GM23338 (cell line): ENCODE data around the gene AQP3. TPM values are rescaled to one million over a fixed set of nuclear protein-coding genes. Genes with fewer than 3 reads are reported as not detected.

Experiments
- ATAC-seq: fragments of 200-7000 bp; cut with Tn5 transposase; 3 replicates; pipeline ENCODE4 v1.9.1; 2020
- DNase-seq: peaks from one replicate; pipeline ENCODE4 v3.0.0-alpha.2; 2015; ENCODE audit warnings: low spot score
- H2AFZ ChIP-seq: fragments of 200-600 bp; sonication (generic); 2 replicates; pipeline ENCODE4 v1.8.0; 2016; ENCODE audit warnings: antibody characterized with exemption, mild to moderate bottlenecking, moderate library complexity
- H3F3A ChIP-seq: fragments of 200-600 bp; sonication (generic); replicated peaks from 2 replicates; pipeline ENCODE4 v1.8.0; 2017; ENCODE audit warnings: antibody characterized with exemption, mixed run types, low read depth
- H3K27ac ChIP-seq: fragments of 200-600 bp; sonication (generic); 2 replicates; pipeline ENCODE4 v1.6.1; 2016; ENCODE audit warnings: low read depth
- H3K27me3 ChIP-seq: fragments of 200-600 bp; sonication (generic); 2 replicates; pipeline ENCODE4 v1.8.0; 2016; ENCODE audit warnings: mild to moderate bottlenecking, mixed run types, moderate library complexity; ENCODE audit not compliant: insufficient read depth
- H3K36me3 ChIP-seq: fragments of 200-600 bp; sonication (generic); 2 replicates; pipeline ENCODE4 v1.8.0; 2016; ENCODE audit warnings: mild to moderate bottlenecking; ENCODE audit not compliant: insufficient read depth
- H3K4me1 ChIP-seq: fragments of 200-600 bp; sonication (generic); 2 replicates; pipeline ENCODE4 v1.8.0; 2016; ENCODE audit warnings: mild to moderate bottlenecking, moderate library complexity; ENCODE audit not compliant: insufficient read depth
- H3K4me2 ChIP-seq: fragments of 200-600 bp; sonication (generic); 2 replicates; pipeline ENCODE4 v1.7.1; 2017; ENCODE audit warnings: mixed run types
- H3K4me3 ChIP-seq: fragments of 200-600 bp; sonication (generic); 2 replicates; pipeline ENCODE4 v1.6.1; 2016; ENCODE audit warnings: mixed run types
- H3K79me2 ChIP-seq: fragments of 200-600 bp; sonication (generic); replicated peaks from 2 replicates; pipeline ENCODE4 v1.8.0; 2017; ENCODE audit warnings: mild to moderate bottlenecking; ENCODE audit not compliant: insufficient read depth
- H3K9me2 ChIP-seq: fragments of 200-600 bp; sonication (generic); 2 replicates; pipeline ENCODE4 v1.8.0; 2017; ENCODE audit not compliant: insufficient read depth
- H4K20me1 ChIP-seq: fragments of 200-600 bp; sonication (generic); replicated peaks from 2 replicates; pipeline ENCODE4 v1.8.0; 2017; ENCODE audit warnings: mild to moderate bottlenecking; ENCODE audit not compliant: insufficient read depth
- H3K27ac Mint-ChIP-seq: 2 replicates; pipeline ENCODE4 v1.8.0; 2020; ENCODE audit warnings: inconsistent platforms, mild to moderate bottlenecking, moderate library complexity, mixed read lengths
- H3K27me3 Mint-ChIP-seq: 3 replicates; pipeline ENCODE4 v1.8.0; 2022; ENCODE audit warnings: low read depth, mild to moderate bottlenecking, moderate library complexity, mixed read lengths, inconsistent platforms; ENCODE audit not compliant: insufficient read depth, poor library complexity
- H3K36me3 Mint-ChIP-seq: 3 replicates; pipeline ENCODE4 v1.8.0; 2021; ENCODE audit warnings: low read depth, mild to moderate bottlenecking, inconsistent platforms, moderate library complexity, mixed read lengths
- H3K4me1 Mint-ChIP-seq: 3 replicates; pipeline ENCODE4 v1.8.0; 2020; ENCODE audit warnings: mild to moderate bottlenecking, inconsistent platforms, mixed read lengths
- H3K4me3 Mint-ChIP-seq: 3 replicates; pipeline ENCODE4 v1.8.0; 2021; ENCODE audit warnings: moderate library complexity, mild to moderate bottlenecking, inconsistent platforms, mixed read lengths
- H3K9me3 Mint-ChIP-seq: 3 replicates; pipeline ENCODE4 v1.8.0; 2020; ENCODE audit warnings: moderate library complexity, mild to moderate bottlenecking, inconsistent platforms, mixed read lengths
- CREB1 ChIP-seq: fragments of 250-450 bp; sonication (Bioruptor Pico); IDR thresholded peaks from 2 replicates; pipeline ENCODE4 v1.5.0; 2020; ENCODE audit warnings: low read depth, mild to moderate bottlenecking, moderate library complexity
- EZH2 ChIP-seq: fragments of 200-600 bp; sonication (generic); IDR thresholded peaks from one replicate; pipeline ENCODE4 v1.8.0; 2017; ENCODE audit warnings: antibody characterized with exemption, mild to moderate bottlenecking, low read depth; ENCODE audit not compliant: unreplicated experiment
- EZH2phosphoT487 ChIP-seq: fragments of 200-600 bp; sonication (generic); IDR thresholded peaks from one replicate; pipeline ENCODE4 v1.8.1; 2018; ENCODE audit warnings: antibody characterized with exemption; ENCODE audit not compliant: unreplicated experiment
- JUNB ChIP-seq: IDR thresholded peaks from one replicate; pipeline ENCODE4 v1.6.1; 2016; ENCODE audit warnings: antibody characterized with exemption; ENCODE audit not compliant: unreplicated experiment
- NANOG ChIP-seq: IDR thresholded peaks from 2 replicates; pipeline ENCODE4 v1.6.1; 2016; ENCODE audit warnings: antibody characterized with exemption, borderline replicate concordance
- STAT1 ChIP-seq: IDR thresholded peaks from one replicate; pipeline ENCODE4 v1.6.1; 2016; ENCODE audit warnings: antibody characterized with exemption; ENCODE audit not compliant: unreplicated experiment
- ZNF114 ChIP-seq: fragments of 250-450 bp; sonication (Bioruptor Pico); IDR thresholded peaks from 2 replicates; pipeline ENCODE4 v1.5.0; 2020; ENCODE audit warnings: mild to moderate bottlenecking, moderate library complexity
- ZNF331 ChIP-seq: fragments of 250-450 bp; sonication (Bioruptor Pico); IDR thresholded peaks from 2 replicates; pipeline ENCODE4 v1.5.0; 2020; ENCODE audit warnings: low read depth, mild to moderate bottlenecking, moderate library complexity
- polyA plus RNA-seq: library from polyadenylated mRNA; unstranded; fragments of >200 nt; fragmentation: Nextera tagmentation; extraction: Ambion mirVana; gene quantifications from 2 replicates; pipeline ENCODE4 v1.2.1, GENCODE V29; 2016
- total RNA-seq: library from RNA; depleted of rRNA; stranded (reverse); fragments of >200 nt; shearing (Covaris generic); gene quantifications from 2 replicates; pipeline ENCODE4 v1.2.3, GENCODE V29; 2014
- TF ChIP-seq, protein P1 (sequence below), 2 experiments: fragments of 200-600 bp in 1 of 2; sonication (generic) in 1 of 2; conservative IDR thresholded peaks; 2 replicates each; pipeline versions ENCODE4 v1.5.1 to v1.6.1; 2016 to 2017; ENCODE audit warnings: antibody characterized with exemption in 2 of 2, low read depth in 2 of 2, mild to moderate bottlenecking in 2 of 2, moderate library complexity in 1 of 2
- TF ChIP-seq, protein P2 (sequence below): fragments of 250-450 bp; sonication (Bioruptor Pico); IDR thresholded peaks from 2 replicates; pipeline ENCODE4 v1.5.0; 2020; ENCODE audit warnings: mild to moderate bottlenecking, moderate library complexity
- TF ChIP-seq, protein P3 (sequence below): IDR thresholded peaks from 2 replicates; pipeline ENCODE4 v1.6.1; 2016; ENCODE audit warnings: antibody characterized with exemption
- TF ChIP-seq, protein P4 (sequence below): IDR thresholded peaks from one replicate; pipeline ENCODE4 v1.6.1; 2018; ENCODE audit warnings: antibody characterized with exemption; ENCODE audit not compliant: unreplicated experiment

AQP3 gene
- total and polyA plus RNA-seq, 2 experiments from 2014 or later: 1.4 to 3.5 TPM

DNA sequence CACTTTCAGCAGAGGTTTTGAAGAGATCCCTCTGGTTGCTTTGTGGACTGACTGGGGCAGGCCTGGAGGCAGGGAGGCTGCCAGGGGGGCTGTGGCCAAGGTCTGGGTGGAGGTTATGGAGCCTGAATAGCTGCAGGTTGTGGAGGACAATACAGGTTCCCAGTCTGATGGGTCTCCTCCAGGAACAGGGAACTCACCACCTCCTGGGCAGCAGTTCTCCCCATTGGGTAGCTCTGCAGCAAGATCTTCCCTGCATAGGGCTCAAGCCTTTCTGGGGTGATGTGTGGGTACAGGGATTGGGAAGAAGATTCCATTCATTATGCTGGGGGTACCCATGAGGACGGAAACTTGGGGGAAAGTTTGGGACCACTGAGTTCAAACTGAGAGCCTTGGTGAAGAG, 6.8 kb downstream of the AQP3 start (continued):
- no peak for TF ChIP-seq EZH2phosphoT487
- no peak for TF ChIP-seq CREB1 (CRISPR knock-in tag)
- TF ChIP-seq ZNF114 (CRISPR knock-in tag): no peak
- no peak for TF ChIP-seq NANOG
- no peak for TF ChIP-seq STAT1

- Mint-ChIP-seq H3K4me3 (no peak overlapping the region), H3K36me3 (no peaks in the 10 kb centered on the region), H3K27me3 (peaks cover 16% of the 10 kb centered on the region), H3K27ac (no peak overlapping the region), H3K4me1 (peaks cover 21% of the 10 kb centered on the region), H3K9me3 (no peaks in the 10 kb centered on the region)
- no peak for DNase-seq
- Histone ChIP-seq H3K27ac (no peak overlapping the region), H4K20me1 (no peaks in the 10 kb centered on the region), H3K36me3 (no peaks in the 10 kb centered on the region), H3K9me2 (no peaks in the 10 kb centered on the region), H3K27me3 (no peaks in the 10 kb centered on the region), H3K4me3 (no peak overlapping the region), H3F3A (no peaks in the 10 kb centered on the region), H3K4me1 (peaks cover 3% of the 10 kb centered on the region; the same call in 1 of the 2 replicates), H3K4me2 (no peak overlapping the region), H3K79me2 (no peaks in the 10 kb centered on the region), H2AFZ (no peak overlapping the region)
- no peak for TF ChIP-seq EZH2phosphoT487
- no peak for TF ChIP-seq EZH2
- TF ChIP-seq JUNB: no peak
- no peak for TF ChIP-seq ZNF331
- TF ChIP-seq NANOG: no peak
- TF ChIP-seq CREB1 (CRISPR knock-in tag): no peak
- TF ChIP-seq, protein P1, sequence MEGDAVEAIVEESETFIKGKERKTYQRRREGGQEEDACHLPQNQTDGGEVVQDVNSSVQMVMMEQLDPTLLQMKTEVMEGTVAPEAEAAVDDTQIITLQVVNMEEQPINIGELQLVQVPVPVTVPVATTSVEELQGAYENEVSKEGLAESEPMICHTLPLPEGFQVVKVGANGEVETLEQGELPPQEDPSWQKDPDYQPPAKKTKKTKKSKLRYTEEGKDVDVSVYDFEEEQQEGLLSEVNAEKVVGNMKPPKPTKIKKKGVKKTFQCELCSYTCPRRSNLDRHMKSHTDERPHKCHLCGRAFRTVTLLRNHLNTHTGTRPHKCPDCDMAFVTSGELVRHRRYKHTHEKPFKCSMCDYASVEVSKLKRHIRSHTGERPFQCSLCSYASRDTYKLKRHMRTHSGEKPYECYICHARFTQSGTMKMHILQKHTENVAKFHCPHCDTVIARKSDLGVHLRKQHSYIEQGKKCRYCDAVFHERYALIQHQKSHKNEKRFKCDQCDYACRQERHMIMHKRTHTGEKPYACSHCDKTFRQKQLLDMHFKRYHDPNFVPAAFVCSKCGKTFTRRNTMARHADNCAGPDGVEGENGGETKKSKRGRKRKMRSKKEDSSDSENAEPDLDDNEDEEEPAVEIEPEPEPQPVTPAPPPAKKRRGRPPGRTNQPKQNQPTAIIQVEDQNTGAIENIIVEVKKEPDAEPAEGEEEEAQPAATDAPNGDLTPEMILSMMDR (conservative IDR thresholded peaks at IDR 0.05; ENCODE audit: low read depth in 2 of 2): no peak
- TF ChIP-seq, protein P2, sequence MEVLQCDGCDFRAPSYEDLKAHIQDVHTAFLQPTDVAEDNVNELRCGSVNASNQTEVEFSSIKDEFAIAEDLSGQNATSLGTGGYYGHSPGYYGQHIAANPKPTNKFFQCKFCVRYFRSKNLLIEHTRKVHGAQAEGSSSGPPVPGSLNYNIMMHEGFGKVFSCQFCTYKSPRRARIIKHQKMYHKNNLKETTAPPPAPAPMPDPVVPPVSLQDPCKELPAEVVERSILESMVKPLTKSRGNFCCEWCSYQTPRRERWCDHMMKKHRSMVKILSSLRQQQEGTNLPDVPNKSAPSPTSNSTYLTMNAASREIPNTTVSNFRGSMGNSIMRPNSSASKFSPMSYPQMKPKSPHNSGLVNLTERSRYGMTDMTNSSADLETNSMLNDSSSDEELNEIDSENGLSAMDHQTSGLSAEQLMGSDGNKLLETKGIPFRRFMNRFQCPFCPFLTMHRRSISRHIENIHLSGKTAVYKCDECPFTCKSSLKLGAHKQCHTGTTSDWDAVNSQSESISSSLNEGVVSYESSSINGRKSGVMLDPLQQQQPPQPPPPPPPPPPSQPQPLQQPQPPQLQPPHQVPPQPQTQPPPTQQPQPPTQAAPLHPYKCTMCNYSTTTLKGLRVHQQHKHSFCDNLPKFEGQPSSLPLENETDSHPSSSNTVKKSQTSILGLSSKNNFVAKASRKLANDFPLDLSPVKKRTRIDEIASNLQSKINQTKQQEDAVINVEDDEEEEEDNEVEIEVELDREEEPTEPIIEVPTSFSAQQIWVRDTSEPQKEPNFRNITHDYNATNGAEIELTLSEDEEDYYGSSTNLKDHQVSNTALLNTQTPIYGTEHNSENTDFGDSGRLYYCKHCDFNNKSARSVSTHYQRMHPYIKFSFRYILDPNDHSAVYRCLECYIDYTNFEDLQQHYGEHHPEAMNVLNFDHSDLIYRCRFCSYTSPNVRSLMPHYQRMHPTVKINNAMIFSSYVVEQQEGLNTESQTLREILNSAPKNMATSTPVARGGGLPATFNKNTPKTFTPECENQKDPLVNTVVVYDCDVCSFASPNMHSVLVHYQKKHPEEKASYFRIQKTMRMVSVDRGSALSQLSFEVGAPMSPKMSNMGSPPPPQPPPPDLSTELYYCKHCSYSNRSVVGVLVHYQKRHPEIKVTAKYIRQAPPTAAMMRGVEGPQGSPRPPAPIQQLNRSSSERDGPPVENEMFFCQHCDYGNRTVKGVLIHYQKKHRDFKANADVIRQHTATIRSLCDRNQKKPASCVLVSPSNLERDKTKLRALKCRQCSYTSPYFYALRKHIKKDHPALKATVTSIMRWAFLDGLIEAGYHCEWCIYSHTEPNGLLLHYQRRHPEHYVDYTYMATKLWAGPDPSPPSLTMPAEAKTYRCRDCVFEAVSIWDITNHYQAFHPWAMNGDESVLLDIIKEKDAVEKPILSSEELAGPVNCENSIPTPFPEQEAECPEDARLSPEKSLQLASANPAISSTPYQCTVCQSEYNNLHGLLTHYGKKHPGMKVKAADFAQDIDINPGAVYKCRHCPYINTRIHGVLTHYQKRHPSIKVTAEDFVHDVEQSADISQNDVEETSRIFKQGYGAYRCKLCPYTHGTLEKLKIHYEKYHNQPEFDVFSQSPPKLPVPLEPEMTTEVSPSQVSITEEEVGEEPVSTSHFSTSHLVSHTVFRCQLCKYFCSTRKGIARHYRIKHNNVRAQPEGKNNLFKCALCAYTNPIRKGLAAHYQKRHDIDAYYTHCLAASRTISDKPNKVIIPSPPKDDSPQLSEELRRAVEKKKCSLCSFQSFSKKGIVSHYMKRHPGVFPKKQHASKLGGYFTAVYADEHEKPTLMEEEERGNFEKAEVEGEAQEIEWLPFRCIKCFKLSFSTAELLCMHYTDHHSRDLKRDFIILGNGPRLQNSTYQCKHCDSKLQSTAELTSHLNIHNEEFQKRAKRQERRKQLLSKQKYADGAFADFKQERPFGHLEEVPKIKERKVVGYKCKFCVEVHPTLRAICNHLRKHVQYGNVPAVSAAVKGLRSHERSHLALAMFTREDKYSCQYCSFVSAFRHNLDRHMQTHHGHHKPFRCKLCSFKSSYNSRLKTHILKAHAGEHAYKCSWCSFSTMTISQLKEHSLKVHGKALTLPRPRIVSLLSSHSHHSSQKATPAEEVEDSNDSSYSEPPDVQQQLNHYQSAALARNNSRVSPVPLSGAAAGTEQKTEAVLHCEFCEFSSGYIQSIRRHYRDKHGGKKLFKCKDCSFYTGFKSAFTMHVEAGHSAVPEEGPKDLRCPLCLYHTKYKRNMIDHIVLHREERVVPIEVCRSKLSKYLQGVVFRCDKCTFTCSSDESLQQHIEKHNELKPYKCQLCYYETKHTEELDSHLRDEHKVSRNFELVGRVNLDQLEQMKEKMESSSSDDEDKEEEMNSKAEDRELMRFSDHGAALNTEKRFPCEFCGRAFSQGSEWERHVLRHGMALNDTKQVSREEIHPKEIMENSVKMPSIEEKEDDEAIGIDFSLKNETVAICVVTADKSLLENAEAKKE (CRISPR knock-in tag): no peak
- TF ChIP-seq, protein P3, sequence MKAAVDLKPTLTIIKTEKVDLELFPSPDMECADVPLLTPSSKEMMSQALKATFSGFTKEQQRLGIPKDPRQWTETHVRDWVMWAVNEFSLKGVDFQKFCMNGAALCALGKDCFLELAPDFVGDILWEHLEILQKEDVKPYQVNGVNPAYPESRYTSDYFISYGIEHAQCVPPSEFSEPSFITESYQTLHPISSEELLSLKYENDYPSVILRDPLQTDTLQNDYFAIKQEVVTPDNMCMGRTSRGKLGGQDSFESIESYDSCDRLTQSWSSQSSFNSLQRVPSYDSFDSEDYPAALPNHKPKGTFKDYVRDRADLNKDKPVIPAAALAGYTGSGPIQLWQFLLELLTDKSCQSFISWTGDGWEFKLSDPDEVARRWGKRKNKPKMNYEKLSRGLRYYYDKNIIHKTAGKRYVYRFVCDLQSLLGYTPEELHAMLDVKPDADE: no peak
- TF ChIP-seq STAT1: no peak
- TF ChIP-seq ZNF114 (CRISPR knock-in tag): no peak
- TF ChIP-seq, protein P4, sequence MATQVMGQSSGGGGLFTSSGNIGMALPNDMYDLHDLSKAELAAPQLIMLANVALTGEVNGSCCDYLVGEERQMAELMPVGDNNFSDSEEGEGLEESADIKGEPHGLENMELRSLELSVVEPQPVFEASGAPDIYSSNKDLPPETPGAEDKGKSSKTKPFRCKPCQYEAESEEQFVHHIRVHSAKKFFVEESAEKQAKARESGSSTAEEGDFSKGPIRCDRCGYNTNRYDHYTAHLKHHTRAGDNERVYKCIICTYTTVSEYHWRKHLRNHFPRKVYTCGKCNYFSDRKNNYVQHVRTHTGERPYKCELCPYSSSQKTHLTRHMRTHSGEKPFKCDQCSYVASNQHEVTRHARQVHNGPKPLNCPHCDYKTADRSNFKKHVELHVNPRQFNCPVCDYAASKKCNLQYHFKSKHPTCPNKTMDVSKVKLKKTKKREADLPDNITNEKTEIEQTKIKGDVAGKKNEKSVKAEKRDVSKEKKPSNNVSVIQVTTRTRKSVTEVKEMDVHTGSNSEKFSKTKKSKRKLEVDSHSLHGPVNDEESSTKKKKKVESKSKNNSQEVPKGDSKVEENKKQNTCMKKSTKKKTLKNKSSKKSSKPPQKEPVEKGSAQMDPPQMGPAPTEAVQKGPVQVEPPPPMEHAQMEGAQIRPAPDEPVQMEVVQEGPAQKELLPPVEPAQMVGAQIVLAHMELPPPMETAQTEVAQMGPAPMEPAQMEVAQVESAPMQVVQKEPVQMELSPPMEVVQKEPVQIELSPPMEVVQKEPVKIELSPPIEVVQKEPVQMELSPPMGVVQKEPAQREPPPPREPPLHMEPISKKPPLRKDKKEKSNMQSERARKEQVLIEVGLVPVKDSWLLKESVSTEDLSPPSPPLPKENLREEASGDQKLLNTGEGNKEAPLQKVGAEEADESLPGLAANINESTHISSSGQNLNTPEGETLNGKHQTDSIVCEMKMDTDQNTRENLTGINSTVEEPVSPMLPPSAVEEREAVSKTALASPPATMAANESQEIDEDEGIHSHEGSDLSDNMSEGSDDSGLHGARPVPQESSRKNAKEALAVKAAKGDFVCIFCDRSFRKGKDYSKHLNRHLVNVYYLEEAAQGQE: no peak
- ATAC-seq: no peak
Measured at GRCh38 chr9:33440204-33440603, 7.2 kb downstream of the AQP3 start.
